Measurements from ENCODE around the gene HTR6.
"Not testable (repeated sequence)": the region's sequence is repeated elsewhere in the genome, so short reads cannot be mapped to it uniquely, and the experiment has no call there.

The HTR6 gene
- 0.09 to 0.20 reads per million in 2 donors for total RNA-seq

DNA sequence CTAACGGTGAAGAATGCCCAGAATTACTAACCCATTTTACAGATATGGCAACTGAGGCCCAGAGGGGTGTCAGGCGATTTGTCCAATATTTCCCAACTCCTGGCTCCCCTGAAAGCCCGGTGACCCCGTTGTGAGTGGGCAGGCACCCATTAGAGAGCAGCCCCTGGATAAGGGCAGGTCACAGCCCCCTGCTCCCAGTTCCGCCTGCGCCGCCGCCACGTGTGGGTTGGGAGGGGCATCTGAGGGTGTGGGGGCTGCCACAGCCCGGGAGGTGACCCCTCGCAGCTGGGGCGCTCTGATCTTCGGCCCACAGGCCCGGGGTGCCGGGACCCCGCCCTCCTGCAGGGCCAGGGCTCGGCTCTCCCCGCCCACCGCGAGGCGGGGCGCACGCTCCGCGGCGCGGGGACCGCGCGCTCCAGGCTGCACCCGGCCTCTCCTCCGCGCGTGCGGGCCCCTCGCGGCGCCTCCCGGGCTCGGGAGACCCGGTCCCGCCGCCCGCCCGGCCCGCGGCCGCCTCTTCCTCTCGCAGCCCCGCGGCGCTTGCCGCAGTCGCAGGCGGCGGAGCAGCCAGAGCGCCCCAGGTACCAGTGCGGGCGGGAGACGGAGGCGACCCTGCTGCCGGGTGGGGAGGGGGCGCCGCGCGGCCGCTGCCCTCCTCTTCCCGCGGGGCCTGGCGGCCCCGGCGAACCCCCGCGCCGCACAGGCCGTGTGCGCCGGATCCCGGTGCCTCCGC is at the start of gene HTR6:
Gene HTR6 (plus strand): TSS at position 423 of the 733 bp plus-strand sequence. CDS start 879 bp downstream, outside the sequence.
- no peak for DNase-seq

DNA sequence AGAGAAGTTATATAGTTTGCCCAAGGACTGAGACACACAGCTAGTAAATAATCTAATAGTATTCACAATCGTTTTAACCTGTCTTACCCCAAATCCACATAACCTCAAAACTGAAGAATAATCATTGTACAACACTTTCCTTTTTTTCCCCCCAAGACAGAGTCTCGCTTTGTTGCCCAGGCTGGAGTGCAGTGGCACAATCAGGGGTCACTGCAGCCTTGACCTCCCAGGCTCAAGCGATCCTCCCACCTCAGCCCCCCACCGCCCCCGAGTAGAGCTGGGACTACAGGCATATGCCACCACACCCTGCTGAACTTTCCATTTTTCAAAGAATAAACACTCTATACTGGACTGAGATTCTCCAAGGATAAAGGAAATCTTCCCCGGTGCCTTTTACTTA is 49.2 kb upstream of the HTR6 start:
- no peak for DNase-seq

DNA sequence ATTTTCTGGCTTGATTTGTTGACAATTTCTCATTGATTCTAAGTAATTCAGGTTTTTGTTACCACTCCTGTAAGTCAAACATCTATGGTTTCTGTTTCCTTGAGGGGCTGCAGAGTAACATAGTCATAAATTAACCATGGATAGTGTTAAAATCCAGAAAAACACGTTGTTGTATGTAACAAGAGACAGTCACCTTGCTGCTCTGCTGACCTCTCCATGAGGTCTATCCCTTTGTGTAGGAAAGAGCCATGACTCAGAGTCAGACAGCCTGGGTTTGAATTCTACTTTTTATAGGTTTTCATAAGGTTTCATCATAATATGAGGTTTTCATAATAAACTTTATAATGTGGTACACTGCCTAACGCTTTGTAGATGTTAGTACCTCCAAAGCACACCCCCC is 48.2 kb upstream of the HTR6 start:
- DNase-seq: no peak

DNA sequence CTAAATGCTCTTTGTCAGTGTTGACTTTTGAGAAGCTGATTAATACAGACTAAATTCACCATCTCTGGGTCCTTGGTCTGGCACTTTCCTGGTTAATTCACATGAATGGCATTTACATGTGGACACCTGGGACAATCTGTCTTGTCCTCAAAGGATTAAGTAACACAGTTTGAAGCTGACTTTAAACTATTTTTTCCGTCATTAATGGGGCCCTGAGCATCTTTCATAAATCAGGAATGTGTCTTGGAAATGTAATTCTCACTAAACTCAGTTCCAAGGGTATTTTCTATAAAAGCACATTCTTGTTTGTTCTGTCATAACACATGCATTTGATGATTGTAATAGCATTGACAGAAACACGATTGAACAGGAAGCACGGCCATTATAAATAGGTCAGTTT is 47.3 kb upstream of the HTR6 start:
- no peak for DNase-seq

DNA sequence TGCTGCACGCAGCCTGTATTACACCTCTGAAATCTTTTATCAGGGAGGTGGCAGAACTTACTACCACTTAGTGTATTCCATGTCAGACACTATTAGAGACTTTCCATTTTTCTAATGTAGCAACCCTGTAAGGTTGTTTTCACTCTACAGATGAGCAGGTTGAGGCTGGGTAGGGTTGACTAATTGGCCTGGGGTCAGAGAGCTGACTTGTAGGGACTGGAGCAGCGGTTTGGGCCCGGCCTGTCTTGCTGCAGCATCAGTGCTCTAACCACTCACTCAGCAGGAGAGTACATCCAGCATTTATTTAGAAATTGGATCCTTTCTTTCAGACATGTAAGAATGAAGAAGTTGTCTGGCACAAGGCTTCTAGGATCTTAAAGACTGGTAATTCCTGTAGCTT is 46.2 kb upstream of the HTR6 start:
- no peak for DNase-seq

DNA sequence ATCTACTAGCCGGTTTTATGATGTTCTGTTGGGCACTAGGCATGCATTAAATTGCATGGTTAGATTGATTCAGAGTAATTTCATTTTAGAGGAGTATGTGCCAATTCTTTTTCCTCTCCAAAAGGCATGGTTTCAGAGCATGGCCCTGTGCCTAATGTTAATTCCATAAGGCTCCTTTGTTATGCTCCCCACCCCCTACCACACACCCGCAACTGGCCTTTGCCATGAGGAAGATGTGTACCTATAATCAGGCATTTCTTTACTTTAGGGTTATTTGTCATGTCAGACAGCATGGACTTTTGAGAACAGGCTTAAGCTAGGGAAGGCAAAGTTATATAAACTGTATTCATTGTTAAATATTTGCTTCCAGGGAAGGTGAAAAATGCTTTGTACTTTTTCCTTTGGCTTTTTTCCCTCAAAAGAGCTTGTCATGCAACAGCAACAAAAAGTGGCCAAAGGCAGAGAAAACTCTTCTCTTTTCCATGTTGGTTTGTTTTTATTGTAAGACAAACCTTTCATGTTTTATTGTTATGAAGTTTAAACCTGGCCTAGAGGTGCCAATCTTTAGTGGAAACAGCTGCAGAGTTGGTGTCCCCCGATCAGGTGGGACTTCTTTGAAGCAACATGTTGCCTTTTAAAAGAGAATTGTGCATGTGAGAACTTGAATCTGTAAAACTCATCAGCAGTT is 44.8 kb upstream of the HTR6 start:
- no peak for DNase-seq

DNA sequence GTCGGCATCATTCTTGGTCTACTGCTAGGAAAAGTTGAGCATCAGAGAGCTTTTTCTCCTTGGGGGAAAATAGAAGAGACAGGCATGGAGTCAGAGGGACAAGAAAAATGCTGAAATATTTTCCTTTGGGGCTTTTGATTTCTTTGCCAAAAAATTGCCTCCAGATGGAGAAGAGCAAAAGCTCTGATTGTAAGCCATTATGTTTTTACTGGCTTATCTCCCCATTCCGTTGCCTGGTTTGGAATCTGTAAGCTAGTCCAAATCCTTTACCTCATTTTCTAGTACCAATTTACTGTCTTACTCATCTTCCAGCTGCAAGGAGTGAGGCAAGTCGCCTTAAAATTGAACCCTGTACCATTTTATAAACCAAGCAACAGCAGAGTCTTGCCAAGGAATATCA is 43.9 kb upstream of the HTR6 start:
- DNase-seq: no peak

DNA sequence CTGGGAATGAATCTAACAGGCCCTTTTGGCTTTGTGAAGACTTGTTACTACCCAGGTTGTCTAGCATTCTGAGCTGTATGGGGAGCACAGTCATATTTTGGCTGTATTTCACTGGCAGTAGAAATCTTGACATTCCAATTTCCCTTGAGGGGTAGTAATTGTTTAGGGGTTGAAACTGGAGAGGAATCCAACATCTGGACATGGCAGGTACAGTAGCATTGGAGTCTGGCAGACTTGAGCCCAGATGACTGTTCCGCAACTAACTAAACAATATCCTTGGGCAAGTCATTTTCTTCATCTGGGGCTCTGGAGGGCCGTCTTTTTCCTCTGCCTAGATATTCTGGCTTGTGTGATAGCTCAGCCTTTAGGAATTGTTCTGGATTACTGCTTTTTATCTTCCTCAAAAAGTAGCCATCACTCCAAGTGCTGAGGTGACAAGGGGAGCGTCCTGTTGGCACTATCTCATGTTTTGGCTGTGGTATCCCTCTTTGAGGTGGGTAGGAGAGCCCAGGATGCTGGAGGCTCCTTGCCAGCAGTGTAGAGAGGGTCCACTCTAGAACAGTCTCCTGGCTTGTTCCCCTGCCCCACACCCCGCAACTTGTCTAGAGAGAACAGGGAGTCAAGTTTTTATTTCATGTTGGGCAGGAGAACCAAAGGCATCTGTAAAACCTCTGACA is 43.3 kb upstream of the HTR6 start:
- DNase-seq: no peak

DNA sequence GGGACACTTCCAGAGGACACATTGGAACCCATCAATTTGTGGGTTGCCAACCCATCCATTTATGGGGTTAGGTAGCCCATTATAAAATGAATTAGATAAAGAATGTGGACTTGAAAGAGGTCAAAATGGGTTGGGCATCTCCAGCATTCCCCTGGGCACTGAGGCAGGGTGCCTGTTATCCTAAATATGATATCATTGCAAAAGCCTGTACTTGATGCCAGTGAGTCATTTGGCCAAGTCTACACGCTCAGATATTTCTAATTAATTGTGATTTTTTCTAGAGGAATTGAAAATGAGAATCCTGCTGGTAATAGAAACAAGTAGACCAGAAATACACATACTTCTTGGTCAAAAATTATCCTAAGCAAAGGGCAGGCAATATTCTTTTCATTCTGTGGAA is 42.5 kb upstream of the HTR6 start:
- no peak for DNase-seq

DNA sequence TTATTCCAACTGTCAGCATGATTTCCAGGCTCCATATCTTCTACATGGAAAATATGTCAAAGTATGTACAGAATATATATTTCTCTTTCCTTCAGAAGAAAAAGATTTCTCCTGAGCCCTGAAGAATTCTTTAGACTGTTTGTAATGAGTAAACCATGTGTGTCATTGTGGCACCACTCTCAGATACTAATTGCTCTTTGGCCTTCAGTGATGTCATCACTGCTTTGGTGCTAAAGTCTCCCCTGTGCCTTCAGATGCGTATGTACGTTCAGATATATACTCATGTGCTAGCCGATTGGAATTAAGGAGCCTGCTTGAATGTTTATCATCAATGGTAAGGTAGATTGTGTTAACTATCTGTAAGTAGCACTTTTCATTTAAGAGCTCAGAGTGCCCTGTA is 41.2 kb upstream of the HTR6 start:
- DNase-seq: no peak

DNA sequence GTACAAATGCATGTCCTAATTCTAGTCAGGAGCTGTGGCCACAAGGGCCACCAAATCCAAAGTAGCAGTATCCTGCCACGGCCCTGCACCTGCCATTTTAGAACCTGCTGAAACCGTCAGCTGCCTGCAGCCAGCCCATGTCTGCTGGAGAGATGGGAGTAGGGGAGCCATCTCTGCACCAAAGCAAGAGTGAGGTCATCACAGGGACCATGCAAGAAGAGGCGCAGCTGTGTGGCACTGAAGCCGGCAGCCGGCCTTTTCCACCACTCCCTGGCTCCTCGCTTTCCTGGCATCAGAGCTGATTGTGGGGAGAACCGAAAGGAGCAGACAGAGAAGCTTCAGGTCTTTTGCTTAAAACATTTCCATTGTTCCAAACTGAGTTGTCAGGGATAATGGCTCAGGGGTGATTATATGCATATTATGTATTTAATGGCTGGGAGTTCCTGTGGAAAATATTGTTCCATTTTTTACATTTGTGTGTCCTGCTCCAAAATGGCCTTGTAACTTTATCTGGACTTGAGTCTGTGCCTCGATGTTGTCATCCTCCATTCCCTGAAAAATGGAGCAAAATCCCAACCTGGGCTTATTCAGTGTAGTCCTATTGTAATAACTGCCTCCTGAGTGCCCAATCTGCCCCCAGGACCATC is 39.3 kb upstream of the HTR6 start:
- DNase-seq: no peak

DNA sequence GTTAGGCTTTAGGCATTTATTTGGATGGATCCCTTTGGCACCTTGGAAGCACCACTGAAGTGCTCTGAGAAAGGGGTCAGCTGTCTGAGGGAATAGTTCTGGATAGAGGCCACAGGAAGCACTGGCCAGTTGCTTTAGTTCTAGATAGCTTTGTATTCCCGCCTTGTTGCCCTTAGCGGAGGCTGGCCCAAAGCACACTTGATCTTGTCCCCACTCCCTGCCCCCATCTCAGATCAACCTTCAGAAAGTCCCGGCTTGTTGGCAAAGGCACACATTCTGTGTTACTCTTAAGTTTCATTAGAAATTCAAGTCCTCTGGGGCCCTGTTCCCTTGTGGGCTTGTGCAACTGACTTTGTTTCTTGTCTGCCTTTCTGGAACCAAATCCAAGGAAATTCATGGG is 35.8 kb upstream of the HTR6 start:
- no peak for DNase-seq

DNA sequence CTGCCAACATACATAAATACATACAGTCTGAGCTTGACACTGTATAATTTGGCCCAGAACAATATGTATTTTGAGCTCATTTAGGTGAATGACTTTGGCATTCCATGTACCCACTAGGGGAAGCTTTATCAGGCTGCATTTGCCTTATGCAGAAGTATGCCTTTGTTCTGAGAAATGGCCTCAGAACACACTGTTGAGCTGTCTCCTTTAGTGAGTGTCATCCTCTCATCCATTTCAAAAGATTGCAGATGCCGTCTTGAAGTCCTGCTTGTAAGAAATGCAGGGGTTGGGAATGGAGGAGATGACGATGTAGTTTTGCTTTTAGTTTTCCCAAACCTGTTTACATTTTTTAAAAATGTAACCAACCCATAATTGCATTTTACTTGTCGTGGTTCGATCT is 35.3 kb upstream of the HTR6 start:
- no peak for DNase-seq

DNA sequence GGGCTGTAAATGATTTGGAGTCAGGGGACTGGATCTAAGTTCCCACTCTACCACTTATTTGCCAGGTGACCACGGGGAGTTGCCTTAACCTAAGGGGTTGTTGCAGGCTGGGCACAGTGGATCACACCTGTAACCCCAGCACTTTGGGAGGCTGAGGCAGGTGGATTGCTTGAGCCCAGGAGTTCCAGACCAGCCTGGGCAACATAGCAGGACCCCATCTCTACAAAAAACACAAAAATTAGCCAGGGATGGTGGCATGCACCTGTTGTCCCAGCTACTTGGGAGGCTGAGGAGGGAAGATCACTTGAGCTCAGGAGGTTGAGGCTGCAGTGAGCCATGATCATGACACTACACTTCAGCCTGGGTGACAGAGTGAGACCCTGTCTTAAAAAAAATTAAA is 34.5 kb upstream of the HTR6 start:
- not testable (repeated sequence) for DNase-seq

DNA sequence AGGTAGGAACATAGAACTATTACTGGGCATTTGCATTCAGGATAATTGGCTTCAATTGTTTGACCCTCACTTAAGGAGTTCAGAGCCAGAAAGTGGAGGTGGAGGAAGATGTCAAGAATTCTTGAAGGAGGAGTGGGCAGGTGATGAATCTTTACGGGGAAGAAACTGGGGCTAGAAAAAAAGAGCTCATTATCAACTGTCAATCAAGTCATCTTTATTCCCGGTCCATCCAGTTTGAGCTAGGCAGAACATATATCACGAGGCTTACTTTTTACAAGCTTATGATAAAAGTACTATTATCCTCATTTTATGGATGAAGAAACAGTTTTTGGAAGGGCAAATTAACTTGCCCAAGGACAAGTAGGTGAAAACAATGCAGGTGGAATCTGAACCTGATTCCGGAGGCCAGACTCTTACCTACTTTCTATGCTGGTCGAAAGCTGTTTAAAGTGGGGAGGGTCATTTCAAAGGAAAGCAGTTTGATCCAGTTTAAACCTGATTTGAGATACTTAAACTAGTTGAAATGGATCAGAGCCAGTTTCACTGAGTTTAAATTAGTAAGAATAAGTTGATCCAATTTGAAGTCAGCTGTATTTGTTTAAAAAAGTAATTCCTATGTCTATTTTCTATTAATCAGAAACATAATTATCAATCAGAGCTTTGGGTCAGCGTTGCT is 33.8 kb upstream of the HTR6 start:
- DNase-seq: no peak

DNA sequence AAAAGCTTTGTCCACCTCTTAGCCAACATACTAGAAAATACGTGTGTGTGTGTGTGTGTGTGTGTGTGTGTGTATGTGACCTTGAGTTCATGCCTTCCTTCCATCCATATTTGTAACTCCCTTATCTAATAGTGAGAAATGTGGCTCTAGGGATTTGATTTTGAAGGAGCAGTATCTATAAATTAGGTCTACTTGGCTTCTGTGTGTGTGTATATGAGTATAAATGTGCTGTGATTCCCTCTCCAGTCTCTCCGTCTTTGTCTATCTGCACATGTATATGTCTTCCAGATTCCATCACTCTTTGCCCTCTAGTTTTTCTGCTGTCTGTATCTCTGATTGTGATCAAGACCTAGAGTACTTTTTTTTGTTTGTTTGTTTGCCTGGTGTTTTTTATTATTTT is 32.5 kb upstream of the HTR6 start:
- DNase-seq: no peak

DNA sequence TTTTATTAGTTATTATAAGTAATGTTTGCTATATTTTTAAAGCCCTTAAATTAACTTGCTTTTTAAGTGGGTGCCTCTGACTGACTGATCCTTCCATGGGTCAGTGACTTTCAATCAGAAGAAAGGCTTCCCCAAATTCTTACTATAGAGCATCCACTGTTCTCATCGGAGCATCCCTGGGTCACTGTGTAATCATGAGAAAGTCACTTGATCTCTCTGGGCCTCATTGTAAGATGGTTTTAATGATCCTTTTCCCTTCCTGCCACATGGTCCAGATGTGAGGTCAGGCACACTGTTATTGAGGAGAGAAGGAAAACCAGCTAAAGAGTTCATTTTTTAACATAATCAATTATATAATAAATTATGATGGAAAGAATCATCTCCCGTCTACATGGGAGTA is 31.6 kb upstream of the HTR6 start:
- no peak for DNase-seq

DNA sequence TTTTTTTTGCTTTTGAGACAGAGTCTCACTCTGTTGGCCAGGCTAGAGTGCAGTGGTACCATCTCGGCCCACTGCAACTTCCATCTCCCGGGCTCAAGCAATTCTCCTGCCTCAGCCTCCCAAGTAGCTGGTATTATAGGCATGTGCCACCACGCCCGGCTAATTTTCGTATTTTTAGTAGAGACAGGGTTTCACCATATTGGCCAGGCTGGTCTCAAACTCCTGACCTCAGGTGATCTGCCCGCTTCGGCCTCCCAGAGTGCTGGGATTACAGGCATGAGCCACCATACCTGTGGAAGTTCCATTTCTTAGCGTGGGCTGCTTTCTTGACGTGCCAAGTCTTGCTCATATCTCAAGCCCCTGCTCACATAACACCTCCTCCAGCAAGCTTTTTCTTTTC is 29.6 kb upstream of the HTR6 start:
- not testable (repeated sequence) for DNase-seq

DNA sequence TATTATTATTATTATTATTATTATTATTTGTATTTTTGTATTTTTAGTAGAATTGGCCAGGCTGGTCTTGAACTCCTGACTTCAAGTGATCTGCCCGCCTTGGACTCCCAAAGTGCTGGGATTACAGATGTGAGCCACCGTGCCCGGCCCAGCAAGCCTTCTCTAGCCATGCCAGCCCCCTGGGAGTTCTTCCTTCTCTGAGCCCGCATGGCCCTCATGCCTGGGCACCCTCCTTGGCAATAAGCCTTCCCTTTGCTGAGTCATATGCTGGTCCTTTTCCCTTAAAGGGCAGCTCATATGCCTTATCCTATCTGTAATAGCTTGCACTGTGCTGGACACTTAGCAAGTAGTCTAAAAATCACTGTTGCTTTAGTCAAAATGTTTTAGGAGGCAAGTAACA is 29.0 kb upstream of the HTR6 start:
- DNase-seq: no peak

DNA sequence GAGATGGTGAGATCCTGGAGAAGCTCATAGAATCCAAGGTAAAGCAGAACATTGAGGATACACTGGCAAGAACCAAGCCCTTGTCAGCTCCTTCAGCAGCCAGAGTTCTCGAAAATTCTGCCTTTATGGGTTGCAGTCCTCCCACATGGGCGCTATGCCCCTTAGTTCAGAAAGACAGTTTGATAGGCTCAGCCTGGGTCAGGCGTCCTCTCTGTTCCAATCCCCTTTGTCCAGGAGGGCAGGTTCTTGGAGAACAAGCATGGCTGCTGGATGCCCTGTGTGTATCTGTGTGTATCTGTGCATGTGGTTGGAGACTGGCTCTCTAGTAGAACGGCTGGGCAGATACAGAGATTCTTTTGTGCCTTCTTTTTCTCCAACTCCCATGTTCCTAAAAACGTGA is 28.6 kb upstream of the HTR6 start:
- DNase-seq: no peak

DNA sequence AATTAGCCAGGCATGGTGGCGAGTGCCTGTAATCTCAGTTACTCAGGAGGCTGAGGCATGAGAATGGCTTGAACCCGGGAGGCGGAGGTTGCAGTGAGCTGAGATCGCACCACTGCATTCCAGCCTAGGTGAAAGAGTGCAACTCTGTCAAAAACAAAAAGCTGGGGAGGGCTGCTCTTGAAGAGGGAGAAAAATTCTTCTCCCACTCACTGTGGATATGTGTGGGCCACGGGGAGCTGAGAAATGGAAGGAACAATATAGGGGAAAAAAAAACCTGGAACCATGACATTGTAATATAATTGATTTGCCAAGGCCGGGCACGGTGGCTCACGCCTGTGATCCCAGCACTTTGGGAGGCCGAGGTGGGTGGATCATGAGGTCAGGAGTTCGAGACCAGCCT is 27.9 kb upstream of the HTR6 start:
- not testable (repeated sequence) for DNase-seq

DNA sequence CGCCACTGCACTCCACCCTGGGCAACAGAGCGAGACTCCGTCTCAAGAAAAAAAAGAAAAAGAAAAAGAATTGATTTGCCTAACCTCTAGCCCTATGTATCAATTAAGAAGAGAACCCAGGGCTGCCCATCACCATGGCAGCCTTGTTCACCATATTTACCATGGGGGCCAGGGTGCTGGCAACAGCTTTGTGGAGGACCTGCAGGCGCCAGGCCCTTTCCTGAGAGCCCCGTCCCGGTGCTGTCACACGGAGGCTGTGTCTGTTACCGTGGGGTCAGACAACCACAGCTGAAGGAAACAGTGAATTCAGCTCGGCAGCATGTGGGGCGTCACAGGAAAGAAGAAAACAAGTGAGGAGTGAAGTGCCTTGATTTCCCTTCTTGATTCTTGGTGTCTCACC is 27.1 kb upstream of the HTR6 start:
- no peak for DNase-seq

DNA sequence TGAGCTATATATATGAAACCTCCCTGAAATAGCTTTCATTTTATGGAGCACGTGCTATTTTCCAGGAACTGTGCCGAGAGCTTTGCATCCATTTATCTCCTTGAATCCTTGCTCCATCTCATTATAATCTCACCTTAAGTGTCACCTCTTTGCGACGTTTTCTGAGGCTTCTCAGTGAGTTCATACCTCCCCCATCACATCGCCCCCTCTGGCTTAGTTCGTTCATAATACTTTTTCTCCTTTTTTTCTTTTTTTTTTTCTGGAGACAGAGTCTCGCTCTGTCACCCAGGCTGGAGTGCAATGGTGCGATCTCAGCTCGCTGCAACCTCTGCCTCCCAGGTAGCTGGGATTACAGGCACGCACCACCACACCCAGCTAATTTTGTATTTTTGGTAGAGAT is 25.4 kb upstream of the HTR6 start:
- DNase-seq: not testable (repeated sequence)
